ENCODE data around the gene RBPMS2. TPM values are rescaled to one million over a fixed set of nuclear protein-coding genes. Genes with fewer than 3 reads are reported as not detected.

Gene RBPMS2
- total RNA-seq, 1 donor from 2014 or later, result 0.48 TPM

DNA sequence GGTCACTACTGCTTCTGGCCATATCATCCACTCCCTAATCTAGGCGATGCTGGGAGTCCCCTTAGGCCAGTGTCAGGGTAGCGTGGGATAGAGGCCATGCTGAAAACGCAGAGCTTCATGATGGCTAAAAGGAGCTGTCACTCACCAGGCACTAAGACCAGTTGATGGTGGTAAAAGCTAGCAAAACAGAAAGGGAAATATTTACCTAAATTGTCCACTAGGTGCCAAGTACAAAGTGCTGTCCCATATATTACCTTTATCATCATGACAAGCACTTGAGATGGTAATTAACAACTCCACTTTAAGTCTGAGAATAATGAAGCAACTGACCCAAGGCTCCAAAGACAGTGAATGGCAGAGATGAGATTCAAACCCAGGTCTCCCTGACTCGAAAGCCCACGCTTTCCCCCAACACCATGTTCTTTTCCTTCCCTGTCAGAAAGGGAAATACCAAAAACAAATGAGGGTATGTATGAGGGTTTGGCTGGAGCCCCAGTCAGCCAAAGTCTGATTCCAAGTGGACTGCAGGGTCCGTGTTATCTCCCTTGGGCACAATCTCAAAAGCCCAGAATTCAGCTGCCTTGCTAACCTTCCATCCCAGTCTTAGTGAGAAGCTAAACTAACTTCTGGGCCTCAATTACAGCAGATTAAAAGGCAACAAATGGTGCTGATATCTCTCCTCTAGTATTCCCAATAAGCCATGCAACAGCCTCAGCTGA, 84.7 kb downstream of the RBPMS2 start:
- no peak for ATAC-seq

DNA sequence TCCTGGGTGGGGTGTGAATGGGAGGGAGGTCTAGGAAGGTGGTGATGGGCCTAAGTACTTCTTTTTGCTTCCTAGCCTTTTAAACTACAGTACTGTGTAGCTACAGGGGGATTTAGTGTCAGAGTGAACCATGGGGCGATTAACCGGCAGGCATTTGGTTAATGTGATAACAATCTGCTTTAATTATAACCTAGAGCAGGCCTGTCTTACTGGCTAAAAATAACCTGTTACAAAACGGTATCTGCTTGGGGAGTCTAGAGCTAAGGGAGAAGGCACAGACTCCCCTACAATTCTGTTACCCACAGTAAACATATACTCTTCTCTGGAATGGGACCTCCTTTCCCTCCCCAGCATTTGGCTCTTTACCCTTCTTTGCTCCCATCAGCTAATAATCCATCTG, 85.4 kb downstream of the RBPMS2 start:
- ATAC-seq, result no peak

Other genes with a start within 250 kb of the RBPMS2 start
- gene PIF1, start 50.1 kb upstream of the RBPMS2 start, total RNA-seq, result 6.3 TPM
- 3.9 TPM for gene PLEKHO2, start 66.3 kb upstream of the RBPMS2 start, total RNA-seq
- gene ANKDD1A, start 136.3 kb upstream of the RBPMS2 start, total RNA-seq, result 1.6 TPM
- 48.7 TPM for gene SPG21, start 214.3 kb upstream of the RBPMS2 start, total RNA-seq

All from esophagus mucosa (tissue), 1 donor.